GM12878 (cell line): Measurements from ENCODE around the gene LLPH. TPM values are rescaled to one million over a fixed set of nuclear protein-coding genes. Genes with fewer than 3 reads are reported as not detected.
A peak's percentile ranks its signal among the peaks of the same experiment; 100 is the strongest.

Source experiments
- E2F4 ChIP-seq: IDR thresholded peaks from 2 replicates; pipeline ENCODE4 v1.6.1; 2012; ENCODE audit warnings: low read depth, low read length, improper control_type of control experiment
- PAX8 ChIP-seq: fragments of 450-650 bp; IDR thresholded peaks from 2 replicates; pipeline ENCODE4 v1.6.1; 2017; ENCODE audit warnings: mild to moderate bottlenecking, moderate library complexity
- PKNOX1 ChIP-seq: fragments of 450-650 bp; IDR thresholded peaks from 2 replicates; pipeline ENCODE4 v1.6.1; 2016; ENCODE audit warnings: mild to moderate bottlenecking
- PRDM15 ChIP-seq: fragments of 450-650 bp; formaldehyde crosslinking; IDR thresholded peaks from 2 replicates; pipeline ENCODE4 v1.4.0; 2020; ENCODE audit warnings: mild to moderate bottlenecking, moderate library complexity
- polyA plus RNA-seq, 11 experiments: library from polyadenylated mRNA; depleted of rRNA in 4 of 11; unstranded in 6 of 11; stranded (reverse) in 5 of 11; fragments of >200 nt; fragmentation: Nextera tagmentation in 4 of 11; fragmentation: Illumina TruSeq in 1 of 11; extraction: Ambion mirVana in 4 of 11; extraction: Trizol in 1 of 11; gene quantifications; 1 replicate in 1 of 11; 2 replicates in 10 of 11; pipeline versions ENCODE4 v1.2.1 to v1.2.3, GENCODE V29; 2011 to 2016; ENCODE audit warnings: inconsistent platforms in 2 of 11, missing spikeins in 2 of 11, low read depth in 1 of 11
- total RNA-seq, 4 experiments: library from RNA; depleted of rRNA in 3 of 4; stranded (reverse); fragments of >200 nt in 3 of 4; fragmentation: Illumina TruSeq in 1 of 4; extraction: Trizol in 1 of 4; gene quantifications; 2 replicates each; pipeline versions ENCODE4 v1.2.1 to v1.2.3, GENCODE V29; 2013 to 2021
- TF ChIP-seq, protein P1 (sequence below): fragments of 450-650 bp; IDR thresholded peaks from 2 replicates; pipeline ENCODE4 v1.6.1; 2017; ENCODE audit warnings: mild to moderate bottlenecking

The LLPH gene
- total and polyA plus RNA-seq, 10 of the 15 experiments (the other 5 are each of a cell fraction or from before 2014, with no cell fraction given): 15.2 to 107 (median 70.4) TPM

DNA sequence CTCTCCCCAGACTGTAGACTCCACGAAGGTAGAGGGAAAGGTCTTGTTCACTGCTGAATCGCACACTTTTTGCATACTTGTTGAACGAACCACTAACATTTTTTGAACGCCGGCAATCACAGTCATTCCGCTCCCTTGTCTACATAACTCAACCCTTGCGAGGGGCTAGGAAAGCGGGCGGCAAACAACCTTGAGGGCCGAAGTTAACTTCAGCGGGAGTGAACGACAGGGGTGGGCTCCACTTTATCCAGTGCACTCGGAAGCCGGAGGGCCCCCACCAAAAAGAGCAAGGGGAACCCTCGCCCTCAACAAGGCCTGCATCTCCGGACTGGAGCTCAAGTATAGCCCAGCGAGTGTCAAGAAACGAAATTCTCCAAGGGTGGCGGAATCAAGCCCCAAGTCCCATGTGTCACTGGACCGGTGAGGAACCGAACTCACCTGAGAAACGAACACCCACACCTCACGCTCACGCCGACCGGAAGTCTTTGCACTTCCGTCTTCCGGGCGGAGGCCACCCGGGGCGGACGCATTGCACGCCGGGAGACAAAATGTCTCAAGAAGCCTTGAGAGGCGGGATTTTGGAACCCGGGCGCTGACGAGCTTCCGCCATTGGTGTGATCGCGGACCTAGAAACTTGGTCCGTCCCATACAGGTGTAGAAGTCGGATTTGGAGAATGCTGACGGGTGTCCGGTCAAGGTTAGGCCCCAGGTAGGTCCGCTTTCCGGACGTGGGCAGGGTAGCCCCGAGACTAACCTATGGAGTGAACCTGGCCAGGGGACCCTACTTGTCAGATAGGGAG lies at the start of gene LLPH (continued):
- no peak for TF ChIP-seq PRDM15 (CRISPR knock-in tag)
- no peak for TF ChIP-seq PAX8
- TF ChIP-seq, protein P1, sequence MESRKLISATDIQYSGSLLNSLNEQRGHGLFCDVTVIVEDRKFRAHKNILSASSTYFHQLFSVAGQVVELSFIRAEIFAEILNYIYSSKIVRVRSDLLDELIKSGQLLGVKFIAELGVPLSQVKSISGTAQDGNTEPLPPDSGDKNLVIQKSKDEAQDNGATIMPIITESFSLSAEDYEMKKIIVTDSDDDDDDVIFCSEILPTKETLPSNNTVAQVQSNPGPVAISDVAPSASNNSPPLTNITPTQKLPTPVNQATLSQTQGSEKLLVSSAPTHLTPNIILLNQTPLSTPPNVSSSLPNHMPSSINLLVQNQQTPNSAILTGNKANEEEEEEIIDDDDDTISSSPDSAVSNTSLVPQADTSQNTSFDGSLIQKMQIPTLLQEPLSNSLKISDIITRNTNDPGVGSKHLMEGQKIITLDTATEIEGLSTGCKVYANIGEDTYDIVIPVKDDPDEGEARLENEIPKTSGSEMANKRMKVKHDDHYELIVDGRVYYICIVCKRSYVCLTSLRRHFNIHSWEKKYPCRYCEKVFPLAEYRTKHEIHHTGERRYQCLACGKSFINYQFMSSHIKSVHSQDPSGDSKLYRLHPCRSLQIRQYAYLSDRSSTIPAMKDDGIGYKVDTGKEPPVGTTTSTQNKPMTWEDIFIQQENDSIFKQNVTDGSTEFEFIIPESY: no peak
- TF ChIP-seq PKNOX1: peak; percentile 47; the same call in 1 of the 2 replicates
- peak; percentile 75 for TF ChIP-seq E2F4
